ENCODE measurements around the gene SPATA3.

GRCh38 chr2:231003186-231003585, 7.3 kb downstream of the SPATA3 start:
- TF ChIP-seq, protein P1, sequence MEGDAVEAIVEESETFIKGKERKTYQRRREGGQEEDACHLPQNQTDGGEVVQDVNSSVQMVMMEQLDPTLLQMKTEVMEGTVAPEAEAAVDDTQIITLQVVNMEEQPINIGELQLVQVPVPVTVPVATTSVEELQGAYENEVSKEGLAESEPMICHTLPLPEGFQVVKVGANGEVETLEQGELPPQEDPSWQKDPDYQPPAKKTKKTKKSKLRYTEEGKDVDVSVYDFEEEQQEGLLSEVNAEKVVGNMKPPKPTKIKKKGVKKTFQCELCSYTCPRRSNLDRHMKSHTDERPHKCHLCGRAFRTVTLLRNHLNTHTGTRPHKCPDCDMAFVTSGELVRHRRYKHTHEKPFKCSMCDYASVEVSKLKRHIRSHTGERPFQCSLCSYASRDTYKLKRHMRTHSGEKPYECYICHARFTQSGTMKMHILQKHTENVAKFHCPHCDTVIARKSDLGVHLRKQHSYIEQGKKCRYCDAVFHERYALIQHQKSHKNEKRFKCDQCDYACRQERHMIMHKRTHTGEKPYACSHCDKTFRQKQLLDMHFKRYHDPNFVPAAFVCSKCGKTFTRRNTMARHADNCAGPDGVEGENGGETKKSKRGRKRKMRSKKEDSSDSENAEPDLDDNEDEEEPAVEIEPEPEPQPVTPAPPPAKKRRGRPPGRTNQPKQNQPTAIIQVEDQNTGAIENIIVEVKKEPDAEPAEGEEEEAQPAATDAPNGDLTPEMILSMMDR (IDR thresholded peaks at IDR 0.05; ENCODE audit: low read length), result no peak
- TF ChIP-seq EZH2 (optimal IDR thresholded peaks at IDR 0.05; ENCODE audit: low read depth, low read length) (no peak), EZH2phosphoT487 (IDR thresholded peaks at IDR 0.05; ENCODE audit: low read length) (no peak)
